DMS114 treated with DMSO at 0.1 percent for 48 hours (cell line): Measurements from ENCODE around the gene SIPA1.
A peak's percentile ranks its signal among the peaks of the same experiment; 100 is the strongest.

ENCODE experiments used
- DNase-seq: peaks from one replicate; lab custom pipeline; 2025; ENCODE audit not compliant: unreplicated experiment; lab: John Stamatoyannopoulos, UW

The SIPA1 gene

GRCh38 chr11:65607614-65608426, 30.1 kb upstream of the SIPA1 start:
- DNase-seq = no peak

- DNase-seq = no peak
Measured at GRCh38 chr11:65609229-65609628, 28.7 kb upstream of the SIPA1 start.

- DNase-seq = no peak
Measured at GRCh38 chr11:65609665-65610064, 28.2 kb upstream of the SIPA1 start.

GRCh38 chr11:65610404-65610803, 27.5 kb upstream of the SIPA1 start:
- no peak for DNase-seq

GRCh38 chr11:65611028-65611757, 26.7 kb upstream of the SIPA1 start:
- no peak for DNase-seq

GRCh38 chr11:65611758-65612603, 25.9 kb upstream of the SIPA1 start:
- DNase-seq = no peak

GRCh38 chr11:65612691-65613090, 25.2 kb upstream of the SIPA1 start:
- DNase-seq = no peak

- DNase-seq = no peak
Measured at GRCh38 chr11:65613091-65613928, 24.6 kb upstream of the SIPA1 start.

GRCh38 chr11:65615229-65615949, 22.5 kb upstream of the SIPA1 start, which contains the start of gene PCNX3:
PCNX3 (plus strand) TSS chr11:65615776; CDS start chr11:65616312, 536 bp downstream.
- DNase-seq = peak; percentile 100

- DNase-seq = no peak
Measured at GRCh38 chr11:65615950-65616574, 21.8 kb upstream of the SIPA1 start.

GRCh38 chr11:65616575-65617001, 21.3 kb upstream of the SIPA1 start:
- no peak for DNase-seq

GRCh38 chr11:65617136-65617850, 20.6 kb upstream of the SIPA1 start:
- DNase-seq = no peak

GRCh38 chr11:65617990-65618751, 19.7 kb upstream of the SIPA1 start:
- no peak for DNase-seq

GRCh38 chr11:65618763-65619162, 19.1 kb upstream of the SIPA1 start:
- DNase-seq = no peak

- DNase-seq = no peak
Measured at GRCh38 chr11:65619281-65619928, 18.5 kb upstream of the SIPA1 start.

- DNase-seq = no peak
Measured at GRCh38 chr11:65620666-65621065, 17.2 kb upstream of the SIPA1 start.

- DNase-seq = no peak
Measured at GRCh38 chr11:65621460-65621859, 16.4 kb upstream of the SIPA1 start.
